Measurements from ENCODE around the gene PDE7B. TPM values are rescaled to one million over a fixed set of nuclear protein-coding genes. Genes with fewer than 3 reads are reported as not detected.

The PDE7B gene
- total and polyA plus RNA-seq, 7 donors: 1.9 to 4.6 (median 2.7) TPM

DNA sequence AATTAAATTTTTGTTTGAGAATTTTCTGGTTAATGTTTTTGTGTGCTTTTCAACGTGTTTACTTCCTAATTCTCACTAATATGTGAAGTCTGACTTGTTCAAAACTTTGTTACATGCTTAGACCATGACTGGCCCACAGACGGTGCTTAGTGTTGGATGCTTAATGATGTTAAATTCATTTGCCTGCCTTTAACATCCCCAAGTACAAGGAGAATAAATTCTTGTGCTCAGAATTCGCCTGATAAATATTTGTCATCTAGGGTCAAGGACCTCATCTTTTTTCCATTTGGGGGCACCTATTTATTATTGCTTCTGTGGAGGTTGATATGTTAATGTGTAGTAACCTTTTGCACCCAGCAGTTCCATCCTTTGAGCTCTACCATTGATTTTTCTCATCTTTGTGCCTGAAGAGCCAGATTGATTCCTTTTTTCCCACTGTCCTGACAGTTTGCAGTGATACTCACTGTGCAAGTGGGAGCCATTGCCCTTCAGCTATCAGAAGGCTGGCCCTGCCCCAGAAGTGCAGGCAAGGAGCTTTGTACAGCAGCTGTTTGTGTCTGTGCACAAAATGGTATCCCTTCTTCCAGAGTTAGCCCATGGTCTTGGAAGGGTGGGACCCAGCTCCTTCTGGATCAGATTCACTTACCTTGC lies 170.8 kb downstream of the PDE7B start:
- H3K27me3 ChIP-seq (ENCODE audit: insufficient read depth in 3 of 3, low read length in 2 of 3): no peaks in the 10 kb centered on the region
- H3K4me3 ChIP-seq: no peak overlapping the region
- no peaks in the 10 kb centered on the region for H3K4me1 ChIP-seq
- WGBS, 3 donors: 66 to 84% (median 68%) methylated on average over 3 of the region's 3 CpGs
- no peaks in the 10 kb centered on the region for H3K9me3 ChIP-seq
- no peak for ATAC-seq
- TF ChIP-seq, protein P1, sequence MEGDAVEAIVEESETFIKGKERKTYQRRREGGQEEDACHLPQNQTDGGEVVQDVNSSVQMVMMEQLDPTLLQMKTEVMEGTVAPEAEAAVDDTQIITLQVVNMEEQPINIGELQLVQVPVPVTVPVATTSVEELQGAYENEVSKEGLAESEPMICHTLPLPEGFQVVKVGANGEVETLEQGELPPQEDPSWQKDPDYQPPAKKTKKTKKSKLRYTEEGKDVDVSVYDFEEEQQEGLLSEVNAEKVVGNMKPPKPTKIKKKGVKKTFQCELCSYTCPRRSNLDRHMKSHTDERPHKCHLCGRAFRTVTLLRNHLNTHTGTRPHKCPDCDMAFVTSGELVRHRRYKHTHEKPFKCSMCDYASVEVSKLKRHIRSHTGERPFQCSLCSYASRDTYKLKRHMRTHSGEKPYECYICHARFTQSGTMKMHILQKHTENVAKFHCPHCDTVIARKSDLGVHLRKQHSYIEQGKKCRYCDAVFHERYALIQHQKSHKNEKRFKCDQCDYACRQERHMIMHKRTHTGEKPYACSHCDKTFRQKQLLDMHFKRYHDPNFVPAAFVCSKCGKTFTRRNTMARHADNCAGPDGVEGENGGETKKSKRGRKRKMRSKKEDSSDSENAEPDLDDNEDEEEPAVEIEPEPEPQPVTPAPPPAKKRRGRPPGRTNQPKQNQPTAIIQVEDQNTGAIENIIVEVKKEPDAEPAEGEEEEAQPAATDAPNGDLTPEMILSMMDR (IDR thresholded peaks at IDR 0.05): no peak
- H3K27ac ChIP-seq: no peak overlapping the region
- intact Hi-C loops (cut with DNase I): no loop called here
- H3K36me3 ChIP-seq (ENCODE audit: insufficient read depth in 1 of 2, low read depth in 1 of 2): no peaks in the 10 kb centered on the region
- DNase-seq: no peak

DNA sequence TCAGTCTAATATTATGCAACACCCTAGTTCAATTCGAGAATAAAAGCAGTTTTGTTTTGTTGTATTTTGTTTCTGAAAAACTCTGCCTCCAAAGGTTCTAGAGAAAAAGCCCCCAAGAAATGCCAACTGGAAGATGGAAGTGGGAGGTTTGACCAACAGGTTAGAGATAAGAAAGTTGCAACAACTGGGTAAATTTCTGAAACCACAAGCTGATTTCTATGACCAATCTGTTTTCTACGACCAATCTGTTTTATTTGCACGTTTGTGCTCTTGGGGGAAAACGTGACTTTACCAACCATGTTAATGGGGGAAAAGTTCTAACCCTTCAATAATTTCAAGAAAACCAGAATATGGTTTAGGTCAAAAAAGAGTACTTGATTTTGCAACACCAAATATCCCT lies 173.2 kb downstream of the PDE7B start:
- 57 to 77% (median 58%) methylated on average over 4 of the region's 4 CpGs for WGBS, 3 donors
- Histone ChIP-seq H3K9me3 (no peaks in the 10 kb centered on the region), H3K27ac (no peak overlapping the region), H3K36me3 (ENCODE audit: insufficient read depth in 1 of 2, low read depth in 1 of 2) (no peaks in the 10 kb centered on the region), H3K4me1 (no peaks in the 10 kb centered on the region), H3K4me3 (no peak overlapping the region), H3K27me3 (ENCODE audit: insufficient read depth in 3 of 3, low read length in 2 of 3) (no peaks in the 10 kb centered on the region)
- no peak for ATAC-seq
- TF ChIP-seq, protein P1 (IDR thresholded peaks at IDR 0.05): no peak
- DNase-seq: no peak
- intact Hi-C loops (cut with DNase I): no loop called here

DNA sequence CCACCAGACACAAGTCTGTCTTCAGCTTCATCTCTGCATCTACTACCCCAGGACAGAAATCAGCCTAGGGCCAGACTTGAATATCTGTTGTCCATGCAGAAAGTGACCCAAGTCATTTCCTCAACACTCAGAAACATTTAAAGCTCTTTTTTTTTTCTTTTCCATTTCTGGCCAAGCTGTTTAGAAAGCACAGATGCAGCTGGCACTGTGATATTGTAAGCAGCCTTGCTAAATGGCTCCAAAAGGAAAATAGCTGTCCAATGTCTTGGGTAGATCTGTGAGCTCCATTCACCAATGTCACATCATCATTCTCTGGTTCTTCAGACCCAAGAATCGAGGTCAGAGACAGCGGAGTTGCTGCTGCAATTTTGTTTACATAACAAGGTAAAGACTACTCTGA lies 174.2 kb downstream of the PDE7B start:
- TF ChIP-seq, protein P1 (IDR thresholded peaks at IDR 0.05): no peak
- H3K9me3 ChIP-seq: no peaks in the 10 kb centered on the region
- H3K27me3 ChIP-seq (ENCODE audit: insufficient read depth in 3 of 3, low read length in 2 of 3): no peaks in the 10 kb centered on the region
- H3K27ac ChIP-seq: no peak overlapping the region
- WGBS, 3 donors: 47 to 69% (median 56%) methylated on average over 2 of the region's 2 CpGs
- H3K36me3 ChIP-seq (ENCODE audit: insufficient read depth in 1 of 2, low read depth in 1 of 2): no peaks in the 10 kb centered on the region
- ATAC-seq (no peak), DNase-seq (no peak)
- no peak overlapping the region for H3K4me3 ChIP-seq
- no peaks in the 10 kb centered on the region for H3K4me1 ChIP-seq
- intact Hi-C loops (cut with DNase I): no loop called here

DNA sequence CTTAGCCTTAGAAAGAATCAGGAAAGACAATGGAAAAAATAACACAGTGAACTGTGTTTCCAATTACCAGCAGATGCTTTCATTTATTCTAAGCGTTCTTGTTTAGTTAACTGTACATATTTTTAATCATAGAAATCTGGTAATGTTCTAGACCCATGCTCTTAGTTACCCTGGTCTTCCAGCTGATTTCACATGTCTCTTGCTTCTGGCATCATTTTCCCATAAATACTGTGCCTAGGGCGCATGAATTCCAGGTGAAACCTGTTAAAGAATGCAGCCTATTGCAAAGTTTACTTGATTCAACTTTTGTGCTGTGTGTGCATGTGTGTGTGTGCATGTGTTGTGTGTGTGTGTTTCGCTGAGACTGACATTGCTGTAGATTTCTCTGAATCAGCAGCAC lies 178.6 kb downstream of the PDE7B start:
- DNase-seq: no peak
- H3K4me3 ChIP-seq: no peak overlapping the region
- no peak for ATAC-seq
- WGBS, 3 donors: 81 to 82% (median 81%) methylated on average over 3 of the region's 3 CpGs
- H3K27me3 ChIP-seq (ENCODE audit: insufficient read depth in 3 of 3, low read length in 2 of 3): no peaks in the 10 kb centered on the region
- no peaks in the 10 kb centered on the region for H3K4me1 ChIP-seq
- intact Hi-C loops (cut with DNase I): loop anchor here (5.0 to 10.0 kb wide), 2 partner anchors 195 to 197 kb away; no protein-coding TSS in a partner anchor
- no peak overlapping the region for H3K27ac ChIP-seq
- TF ChIP-seq, protein P1 (IDR thresholded peaks at IDR 0.05): no peak
- H3K36me3 ChIP-seq (ENCODE audit: insufficient read depth in 1 of 2, low read depth in 1 of 2): no peaks in the 10 kb centered on the region
- H3K9me3 ChIP-seq: no peaks in the 10 kb centered on the region

DNA sequence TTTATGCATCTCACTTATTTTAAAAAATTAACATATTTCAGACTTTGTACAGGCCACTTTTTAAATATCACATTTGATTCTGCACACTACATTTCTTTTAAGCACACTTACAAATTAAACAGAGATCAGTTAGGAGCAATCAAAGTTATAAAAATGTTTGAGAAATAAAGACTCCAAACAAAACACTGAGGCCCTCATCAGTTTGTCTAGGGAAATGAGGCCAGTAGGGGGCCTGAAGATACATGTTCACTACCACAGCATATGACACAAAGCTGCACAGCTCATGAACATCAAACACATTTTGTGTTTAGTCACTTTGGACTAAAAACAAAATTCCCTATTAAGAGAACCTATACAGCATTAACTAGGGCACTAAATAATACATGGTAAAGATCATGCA lies 180.5 kb downstream of the PDE7B start:
- ATAC-seq (peak in 1 of 4 donors; percentile 71), DNase-seq (no peak)
- Histone ChIP-seq H3K36me3 (ENCODE audit: insufficient read depth in 1 of 2, low read depth in 1 of 2) (no peaks in the 10 kb centered on the region), H3K27me3 (ENCODE audit: insufficient read depth in 3 of 3, low read length in 2 of 3) (no peaks in the 10 kb centered on the region), H3K4me3 (no peak overlapping the region), H3K27ac (no peak overlapping the region), H3K9me3 (no peaks in the 10 kb centered on the region), H3K4me1 (no peaks in the 10 kb centered on the region)
- intact Hi-C loops (cut with DNase I): loop anchor here (5.0 to 10.0 kb wide), 2 partner anchors 193 to 195 kb away; no protein-coding TSS in a partner anchor
- TF ChIP-seq, protein P1 (IDR thresholded peaks at IDR 0.05): peak; percentile 36

Measured in psoas muscle (tissue), 8 donors.